Right forelimb (tissue), 1 donor: ENCODE measurements around the gene SLC25A43.
"Not testable (repeated sequence)": the region's sequence is repeated elsewhere in the genome, so short reads cannot be mapped to it uniquely, and the experiment has no call there.

Experiments used
- DNase-seq: peaks from one replicate; pipeline ENCODE4 v3.0.0-alpha.2; 2018

The SLC25A43 gene

DNA sequence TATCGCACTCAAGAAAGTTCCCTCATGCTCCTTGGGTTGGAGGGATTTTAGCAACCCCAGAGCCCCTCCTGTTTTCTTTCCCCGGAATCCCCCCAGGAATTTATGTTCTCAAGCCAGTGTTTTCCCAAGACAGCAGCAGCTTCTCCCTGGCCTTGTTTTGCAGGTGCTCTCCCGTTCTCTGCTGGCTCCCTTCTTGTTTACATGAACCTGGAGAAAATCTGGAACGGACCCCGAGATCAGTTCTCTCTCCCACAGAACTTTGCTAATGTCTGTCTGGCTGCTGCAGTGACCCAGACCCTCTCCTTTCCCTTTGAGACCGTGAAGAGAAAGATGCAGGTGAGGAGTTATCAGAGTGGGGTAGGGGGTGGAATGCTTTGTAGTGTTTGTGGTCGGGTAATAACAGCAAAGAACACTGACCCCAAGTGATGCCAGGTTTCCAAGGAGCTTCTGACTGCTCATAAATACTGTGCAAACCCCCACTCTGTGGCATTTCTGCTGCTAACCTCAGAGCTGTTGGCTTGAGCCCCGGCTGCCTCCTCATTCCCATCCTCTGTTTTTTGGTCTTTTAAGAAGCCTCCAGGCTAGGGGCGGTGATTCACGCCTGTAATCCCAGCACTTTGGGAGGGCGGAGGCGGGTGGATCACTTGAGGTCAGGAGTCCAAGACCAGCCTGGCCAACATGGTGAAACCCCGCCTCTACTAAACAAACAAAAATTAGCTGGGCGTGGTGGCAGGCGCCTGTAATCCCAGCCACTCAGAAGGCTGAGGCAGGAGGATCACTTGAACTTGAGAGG is 11.1 kb downstream of the SLC25A43 start:
- DNase-seq, result no peak

DNA sequence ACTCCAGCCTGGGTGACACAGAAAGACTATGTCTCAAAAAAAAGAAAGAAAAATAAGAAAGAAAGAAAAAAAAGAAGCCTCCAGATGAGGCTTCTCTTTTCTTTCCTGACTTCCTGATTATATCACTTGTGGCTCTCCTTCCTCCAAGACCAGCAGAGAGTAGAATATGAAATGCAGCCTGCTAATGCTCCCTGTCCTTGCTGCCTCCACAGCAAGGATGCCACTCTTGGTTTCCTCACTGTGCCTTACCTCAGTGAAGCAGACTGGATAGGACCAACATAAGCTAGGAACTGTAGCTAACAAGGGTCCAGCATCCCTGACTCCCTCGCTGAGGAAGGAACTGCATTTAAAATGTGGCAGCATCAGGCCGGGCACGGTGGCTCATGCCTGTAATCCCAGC is 11.7 kb downstream of the SLC25A43 start:
- DNase-seq, result no peak

DNA sequence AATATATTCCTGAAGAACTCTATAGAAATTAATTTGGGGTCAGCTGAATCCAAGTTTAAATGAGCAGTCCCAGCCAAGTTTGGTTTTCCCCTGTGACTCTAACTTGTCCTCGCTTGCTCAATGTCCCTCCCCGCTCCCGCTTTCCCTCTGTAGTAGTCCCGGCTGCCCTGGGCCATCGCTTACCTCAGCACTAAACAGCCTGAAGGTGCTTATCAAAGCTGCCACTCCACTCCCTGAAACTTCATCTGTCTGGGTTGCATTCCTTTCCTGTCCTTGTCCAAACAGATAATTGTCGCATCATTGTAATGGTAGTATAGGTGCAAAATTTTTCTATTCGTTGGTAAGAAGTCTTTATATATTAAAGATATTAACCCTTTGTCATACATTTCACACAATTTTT is 12.8 kb downstream of the SLC25A43 start:
- no peak for DNase-seq

GRCh38 chrX:119417376-119417775 is 18.2 kb downstream of the SLC25A43 start:
- DNase-seq, result no peak

DNA sequence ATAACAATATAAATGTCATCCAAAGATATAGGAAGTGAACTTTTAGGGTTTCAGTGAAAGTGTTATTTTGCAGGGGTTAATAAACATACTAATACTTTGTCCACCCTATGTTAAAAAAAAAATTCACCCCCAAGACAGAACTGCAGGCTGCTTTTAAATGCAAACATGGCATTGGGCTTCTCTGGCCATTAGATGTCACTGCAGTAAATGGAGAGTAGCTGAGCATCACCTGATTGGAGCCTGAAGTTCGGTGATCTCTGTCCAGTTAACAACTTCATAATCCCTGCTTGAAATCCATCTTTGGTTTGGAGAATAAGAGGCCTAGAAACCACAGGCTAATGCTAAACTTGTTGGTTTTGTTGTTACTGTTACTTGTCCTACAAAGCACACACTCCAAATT is 18.7 kb downstream of the SLC25A43 start:
- DNase-seq, result no peak

- DNase-seq, result no peak
These were observed 20.0 kb downstream of the SLC25A43 start for GRCh38 chrX:119419146-119419545.

DNA sequence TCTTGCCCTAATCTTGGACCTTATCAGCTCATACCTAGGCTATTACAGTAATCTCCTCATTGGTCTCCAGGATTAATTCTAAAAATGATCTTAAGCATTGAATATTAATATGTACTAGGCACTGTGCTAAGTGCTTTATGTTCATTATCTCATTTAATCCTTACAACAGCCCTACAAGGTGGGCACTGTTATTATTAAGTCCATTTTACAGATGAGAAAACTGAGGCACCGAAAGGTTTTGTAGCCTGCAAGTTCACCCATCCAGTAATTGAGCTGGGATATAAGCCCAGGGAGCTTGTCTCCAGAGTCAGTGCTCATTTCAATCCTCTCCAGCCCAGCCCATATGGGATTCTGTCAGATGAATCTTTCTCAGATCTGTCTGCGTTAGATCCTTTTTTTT is 20.8 kb downstream of the SLC25A43 start:
- no peak for DNase-seq

DNA sequence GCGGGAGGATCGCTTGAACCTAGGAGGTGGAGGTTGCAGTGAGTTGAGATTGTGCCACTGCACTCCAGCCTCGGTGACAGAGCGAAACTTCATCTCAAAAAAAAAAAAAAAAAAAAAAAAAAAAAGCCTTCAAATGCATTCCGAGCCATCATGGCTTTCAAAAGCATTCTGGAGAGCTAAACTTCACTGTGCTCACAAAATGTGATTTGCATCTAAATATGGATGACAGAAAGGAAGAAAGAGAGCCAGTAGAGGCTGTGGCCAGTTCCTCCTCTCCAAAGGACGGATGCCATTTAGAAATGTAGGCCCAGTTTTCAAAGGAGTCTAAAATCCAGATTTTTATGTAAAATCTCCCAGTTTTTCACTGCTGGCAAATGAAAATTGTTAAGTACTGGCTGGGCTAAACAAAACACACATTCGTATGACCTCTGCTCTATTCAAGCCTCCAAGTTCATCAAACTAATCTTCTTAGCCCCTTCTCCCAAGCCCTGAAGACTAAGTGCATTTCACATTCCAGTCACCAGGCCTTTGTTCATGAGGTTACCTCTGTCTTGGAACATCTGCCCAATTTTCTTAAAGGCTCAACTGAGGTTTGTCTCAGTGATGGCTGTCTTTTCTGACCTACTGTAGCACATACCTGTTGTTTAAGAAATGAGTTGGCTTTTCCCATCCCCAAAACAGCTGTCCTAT is 22.0 kb downstream of the SLC25A43 start:
- DNase-seq, result no peak

- no peak for DNase-seq
These were observed 24.5 kb downstream of the SLC25A43 start for GRCh38 chrX:119423631-119424030.

GRCh38 chrX:119424999-119425398 is 25.9 kb downstream of the SLC25A43 start:
- no peak for DNase-seq

DNA sequence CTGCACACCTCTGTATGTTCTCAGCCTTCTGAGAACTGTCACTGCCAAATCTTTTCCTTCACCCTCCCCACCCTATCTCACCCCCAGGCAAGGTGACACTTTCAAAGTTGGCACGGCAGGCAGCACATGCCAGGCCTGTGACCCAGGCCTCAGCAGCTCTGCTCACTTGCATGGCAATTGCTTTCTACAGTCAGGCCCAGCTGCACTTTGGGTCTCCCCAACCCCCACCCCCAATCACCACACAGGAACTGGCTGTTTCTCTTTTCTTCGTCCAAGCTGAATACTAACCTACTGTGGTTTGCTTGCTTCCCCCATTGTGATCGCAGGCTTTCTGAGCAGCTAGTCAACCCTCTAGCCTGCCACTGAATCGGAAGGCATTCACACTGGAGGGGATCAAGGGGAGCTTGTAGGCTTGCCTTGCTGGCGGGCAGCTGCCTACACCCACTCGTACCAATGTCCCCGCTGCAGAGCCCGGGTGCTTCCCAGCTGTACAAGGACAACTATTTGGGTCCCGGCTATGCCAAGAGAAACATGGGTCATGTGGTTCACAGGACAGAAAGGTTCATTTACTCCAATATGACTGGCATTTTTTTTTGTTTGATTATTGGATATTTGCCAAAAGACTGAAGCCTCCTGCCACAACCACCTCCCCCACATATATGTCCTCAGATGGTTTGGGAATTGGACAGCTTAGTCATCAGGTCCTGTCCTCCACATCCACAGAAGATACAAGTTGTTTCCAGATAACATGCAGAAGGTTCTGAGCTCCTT is 28.1 kb downstream of the SLC25A43 start:
- DNase-seq, result no peak

DNA sequence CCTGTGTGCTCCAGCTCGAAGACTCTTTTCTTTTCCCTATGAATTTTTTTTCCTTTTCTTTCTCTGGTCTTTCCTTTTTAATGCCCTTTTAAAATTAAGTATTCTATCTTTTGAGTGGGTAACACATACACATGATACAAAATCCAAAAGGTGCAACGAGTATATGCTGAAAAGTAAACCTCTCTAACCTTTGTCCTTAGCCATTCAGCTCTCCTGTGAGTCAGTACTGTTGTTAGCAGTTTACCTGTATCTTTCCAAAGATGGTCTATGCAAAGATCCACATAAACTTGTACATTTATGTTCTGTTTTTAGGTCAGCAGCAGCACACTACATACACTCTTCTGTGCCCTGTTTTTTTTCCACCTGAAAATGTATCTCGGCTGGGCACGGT is 28.7 kb downstream of the SLC25A43 start:
- DNase-seq, result no peak

- no peak for DNase-seq
These were observed 30.3 kb downstream of the SLC25A43 start for GRCh38 chrX:119429471-119429870.

DNA sequence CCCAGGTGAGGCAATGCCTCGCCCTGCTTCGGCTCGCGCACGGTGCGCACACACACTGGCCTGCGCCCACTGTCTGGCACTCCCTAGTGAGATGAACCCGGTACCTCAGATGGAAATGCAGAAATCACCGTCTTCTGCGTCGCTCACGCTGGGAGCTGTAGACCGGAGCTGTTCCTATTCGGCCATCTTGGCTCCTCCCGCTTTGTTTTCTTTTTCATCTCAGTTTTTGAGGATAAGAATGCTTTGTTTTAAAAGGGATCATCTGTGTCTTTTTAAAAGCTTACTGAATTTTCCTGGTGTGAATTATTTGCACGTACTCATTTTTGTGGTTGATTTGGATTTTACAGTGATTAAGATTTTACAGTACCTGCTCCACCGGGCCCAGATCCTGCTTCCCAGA is 42.2 kb downstream of the SLC25A43 start:
- not testable (repeated sequence) for DNase-seq

GRCh38 chrX:119442286-119442685 is 43.1 kb downstream of the SLC25A43 start:
- DNase-seq, result no peak

DNA sequence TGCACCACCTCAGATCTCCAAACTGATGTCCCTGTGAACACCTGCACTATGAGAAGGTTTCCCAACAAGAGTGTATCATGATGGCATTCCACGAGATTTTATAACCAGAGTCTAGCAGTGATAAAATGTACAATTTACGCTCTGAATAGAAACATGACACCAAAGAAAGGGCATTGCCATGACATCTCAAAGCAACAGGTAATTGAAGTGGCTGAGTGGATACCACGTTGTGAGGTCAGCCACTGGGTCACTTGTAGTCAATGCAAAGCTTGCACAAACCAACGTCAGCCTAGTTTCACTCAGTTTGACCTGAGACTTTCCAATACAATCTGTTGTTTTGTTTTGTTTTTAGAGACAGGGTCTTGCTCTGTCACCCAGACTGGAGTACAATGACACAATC is 54.1 kb downstream of the SLC25A43 start:
- no peak for DNase-seq

DNA sequence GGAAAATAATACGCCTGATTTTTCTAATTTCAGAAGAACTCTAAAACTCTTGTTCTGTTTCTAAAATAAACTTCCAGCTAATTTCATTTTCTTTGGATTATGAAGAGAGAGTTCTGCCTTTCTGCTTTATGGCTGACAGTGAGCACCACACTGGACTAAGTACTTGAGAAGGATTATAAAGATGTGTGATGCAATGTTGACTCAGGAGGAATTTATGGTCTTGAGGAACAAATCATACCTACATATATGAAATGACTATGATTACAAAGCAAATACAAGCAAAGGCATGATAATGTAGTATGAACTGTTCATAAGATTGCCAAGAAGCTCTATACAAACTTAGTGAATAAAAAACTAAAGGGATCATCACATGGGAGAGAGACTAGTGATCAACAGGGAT is 56.1 kb downstream of the SLC25A43 start:
- no peak for DNase-seq

DNA sequence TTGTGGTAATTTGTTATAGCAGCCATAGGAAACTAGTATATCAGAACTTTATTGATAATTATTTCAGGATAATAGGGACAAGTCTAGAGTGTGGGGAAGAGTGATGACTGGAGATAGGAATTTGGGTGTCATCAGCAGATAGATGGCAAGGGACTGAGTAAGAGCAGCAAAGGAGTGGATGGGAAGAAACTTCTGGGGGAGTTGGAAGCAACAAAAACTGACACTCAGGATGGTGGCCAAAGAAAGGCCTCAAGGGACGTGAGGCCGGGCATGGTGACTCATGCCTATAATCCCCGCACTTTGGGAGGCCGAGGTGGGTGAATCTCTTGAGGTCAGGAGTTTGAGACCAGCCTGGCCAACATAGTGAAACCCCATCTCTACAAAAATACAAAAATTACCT is 60.0 kb downstream of the SLC25A43 start:
- no peak for DNase-seq

GRCh38 chrX:119465555-119465954 is 66.4 kb downstream of the SLC25A43 start:
- no peak for DNase-seq

DNA sequence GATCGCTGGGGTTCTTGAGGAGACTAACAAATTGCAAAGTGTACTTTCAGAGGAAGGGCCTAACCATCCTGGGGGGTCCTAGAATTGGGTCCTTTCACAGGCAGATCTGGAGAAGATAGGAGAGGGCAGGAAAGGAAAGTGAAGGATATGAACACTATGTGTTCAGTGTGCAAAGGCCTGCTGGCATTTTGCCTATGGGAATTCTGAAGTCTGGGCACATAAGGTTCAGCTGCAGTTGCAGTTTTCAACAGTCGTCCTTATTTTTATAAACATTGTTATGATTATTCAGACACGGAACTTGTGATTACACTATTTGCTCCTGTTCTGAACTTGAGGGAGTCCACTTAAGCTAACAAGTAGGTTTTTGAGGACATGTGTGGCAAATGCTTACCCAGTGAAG is 67.8 kb downstream of the SLC25A43 start:
- DNase-seq, result no peak

DNA sequence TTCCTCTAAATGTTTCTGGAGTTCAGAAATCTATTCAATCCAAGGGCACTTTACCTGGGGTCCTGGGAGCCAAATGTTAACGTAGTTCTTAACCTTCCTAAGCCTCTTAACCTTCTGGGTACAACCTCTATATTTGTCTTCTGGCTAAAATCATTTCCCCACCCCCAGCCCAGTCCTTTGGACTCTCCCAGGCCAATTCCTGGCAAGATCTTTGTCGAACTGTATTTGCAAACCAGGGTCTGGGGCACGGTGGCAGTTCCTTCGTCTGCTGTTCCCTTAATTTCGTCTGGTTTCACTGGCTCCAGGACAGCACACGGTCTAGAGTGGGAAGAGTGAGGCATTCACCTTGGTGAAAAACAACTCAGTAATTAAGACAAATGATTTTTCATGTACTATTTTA is 68.3 kb downstream of the SLC25A43 start:
- no peak for DNase-seq

- DNase-seq, result peak; percentile 85
These were observed 68.9 kb downstream of the SLC25A43 start, which contains the start of gene SLC25A5 for GRCh38 chrX:119467842-119468550. Gene SLC25A5 (plus strand): TSS chrX:119468444. CDS start chrX:119468516, 72 bp downstream.
